GM23338 (cell line): ENCODE results near the gene GPAM. TPM values are rescaled to one million over a fixed set of nuclear protein-coding genes. Genes with fewer than 3 reads are reported as not detected.

Source experiments
- ATAC-seq: fragments of 200-7000 bp; cut with Tn5 transposase; 3 replicates; pipeline ENCODE4 v1.9.1; 2020
- DNase-seq: peaks from one replicate; pipeline ENCODE4 v3.0.0-alpha.2; 2015; ENCODE audit warnings: low spot score
- H2AFZ ChIP-seq: fragments of 200-600 bp; sonication (generic); 2 replicates; pipeline ENCODE4 v1.8.0; 2016; ENCODE audit warnings: antibody characterized with exemption, mild to moderate bottlenecking, moderate library complexity
- H3F3A ChIP-seq: fragments of 200-600 bp; sonication (generic); replicated peaks from 2 replicates; pipeline ENCODE4 v1.8.0; 2017; ENCODE audit warnings: antibody characterized with exemption, mixed run types, low read depth
- H3K27ac ChIP-seq: fragments of 200-600 bp; sonication (generic); 2 replicates; pipeline ENCODE4 v1.6.1; 2016; ENCODE audit warnings: low read depth
- H3K27me3 ChIP-seq: fragments of 200-600 bp; sonication (generic); 2 replicates; pipeline ENCODE4 v1.8.0; 2016; ENCODE audit warnings: mild to moderate bottlenecking, mixed run types, moderate library complexity; ENCODE audit not compliant: insufficient read depth
- H3K36me3 ChIP-seq: fragments of 200-600 bp; sonication (generic); 2 replicates; pipeline ENCODE4 v1.8.0; 2016; ENCODE audit warnings: mild to moderate bottlenecking; ENCODE audit not compliant: insufficient read depth
- H3K4me1 ChIP-seq: fragments of 200-600 bp; sonication (generic); 2 replicates; pipeline ENCODE4 v1.8.0; 2016; ENCODE audit warnings: mild to moderate bottlenecking, moderate library complexity; ENCODE audit not compliant: insufficient read depth
- H3K4me2 ChIP-seq: fragments of 200-600 bp; sonication (generic); 2 replicates; pipeline ENCODE4 v1.7.1; 2017; ENCODE audit warnings: mixed run types
- H3K4me3 ChIP-seq: fragments of 200-600 bp; sonication (generic); 2 replicates; pipeline ENCODE4 v1.6.1; 2016; ENCODE audit warnings: mixed run types
- H3K79me2 ChIP-seq: fragments of 200-600 bp; sonication (generic); replicated peaks from 2 replicates; pipeline ENCODE4 v1.8.0; 2017; ENCODE audit warnings: mild to moderate bottlenecking; ENCODE audit not compliant: insufficient read depth
- H3K9me2 ChIP-seq: fragments of 200-600 bp; sonication (generic); 2 replicates; pipeline ENCODE4 v1.8.0; 2017; ENCODE audit not compliant: insufficient read depth
- H4K20me1 ChIP-seq: fragments of 200-600 bp; sonication (generic); replicated peaks from 2 replicates; pipeline ENCODE4 v1.8.0; 2017; ENCODE audit warnings: mild to moderate bottlenecking; ENCODE audit not compliant: insufficient read depth
- H3K27ac Mint-ChIP-seq: 2 replicates; pipeline ENCODE4 v1.8.0; 2020; ENCODE audit warnings: inconsistent platforms, mild to moderate bottlenecking, moderate library complexity, mixed read lengths
- H3K27me3 Mint-ChIP-seq: 3 replicates; pipeline ENCODE4 v1.8.0; 2022; ENCODE audit warnings: low read depth, mild to moderate bottlenecking, moderate library complexity, mixed read lengths, inconsistent platforms; ENCODE audit not compliant: insufficient read depth, poor library complexity
- H3K36me3 Mint-ChIP-seq: 3 replicates; pipeline ENCODE4 v1.8.0; 2021; ENCODE audit warnings: low read depth, mild to moderate bottlenecking, inconsistent platforms, moderate library complexity, mixed read lengths
- H3K4me1 Mint-ChIP-seq: 3 replicates; pipeline ENCODE4 v1.8.0; 2020; ENCODE audit warnings: mild to moderate bottlenecking, inconsistent platforms, mixed read lengths
- H3K4me3 Mint-ChIP-seq: 3 replicates; pipeline ENCODE4 v1.8.0; 2021; ENCODE audit warnings: moderate library complexity, mild to moderate bottlenecking, inconsistent platforms, mixed read lengths
- H3K9me3 Mint-ChIP-seq: 3 replicates; pipeline ENCODE4 v1.8.0; 2020; ENCODE audit warnings: moderate library complexity, mild to moderate bottlenecking, inconsistent platforms, mixed read lengths
- ETS1 ChIP-seq: IDR thresholded peaks from 2 replicates; pipeline ENCODE4 v1.6.1; 2016; ENCODE audit warnings: antibody characterized with exemption
- EZH2phosphoT487 ChIP-seq: fragments of 200-600 bp; sonication (generic); IDR thresholded peaks from one replicate; pipeline ENCODE4 v1.8.1; 2018; ENCODE audit warnings: antibody characterized with exemption; ENCODE audit not compliant: unreplicated experiment
- JUNB ChIP-seq: IDR thresholded peaks from one replicate; pipeline ENCODE4 v1.6.1; 2016; ENCODE audit warnings: antibody characterized with exemption; ENCODE audit not compliant: unreplicated experiment
- NANOG ChIP-seq: IDR thresholded peaks from 2 replicates; pipeline ENCODE4 v1.6.1; 2016; ENCODE audit warnings: antibody characterized with exemption, borderline replicate concordance
- STAT1 ChIP-seq: IDR thresholded peaks from one replicate; pipeline ENCODE4 v1.6.1; 2016; ENCODE audit warnings: antibody characterized with exemption; ENCODE audit not compliant: unreplicated experiment
- ZNF114 ChIP-seq: fragments of 250-450 bp; sonication (Bioruptor Pico); IDR thresholded peaks from 2 replicates; pipeline ENCODE4 v1.5.0; 2020; ENCODE audit warnings: mild to moderate bottlenecking, moderate library complexity
- ZNF462 ChIP-seq: fragments of 250-450 bp; sonication (Bioruptor Pico); IDR thresholded peaks from 2 replicates; pipeline ENCODE4 v1.5.0; 2020; ENCODE audit warnings: mild to moderate bottlenecking, moderate library complexity
- polyA plus RNA-seq: library from polyadenylated mRNA; unstranded; fragments of >200 nt; fragmentation: Nextera tagmentation; extraction: Ambion mirVana; gene quantifications from 2 replicates; pipeline ENCODE4 v1.2.1, GENCODE V29; 2016
- total RNA-seq: library from RNA; depleted of rRNA; stranded (reverse); fragments of >200 nt; shearing (Covaris generic); gene quantifications from 2 replicates; pipeline ENCODE4 v1.2.3, GENCODE V29; 2014

The GPAM gene
- total and polyA plus RNA-seq, 2 experiments from 2014 or later, result 5.5 to 16.6 TPM

DNA sequence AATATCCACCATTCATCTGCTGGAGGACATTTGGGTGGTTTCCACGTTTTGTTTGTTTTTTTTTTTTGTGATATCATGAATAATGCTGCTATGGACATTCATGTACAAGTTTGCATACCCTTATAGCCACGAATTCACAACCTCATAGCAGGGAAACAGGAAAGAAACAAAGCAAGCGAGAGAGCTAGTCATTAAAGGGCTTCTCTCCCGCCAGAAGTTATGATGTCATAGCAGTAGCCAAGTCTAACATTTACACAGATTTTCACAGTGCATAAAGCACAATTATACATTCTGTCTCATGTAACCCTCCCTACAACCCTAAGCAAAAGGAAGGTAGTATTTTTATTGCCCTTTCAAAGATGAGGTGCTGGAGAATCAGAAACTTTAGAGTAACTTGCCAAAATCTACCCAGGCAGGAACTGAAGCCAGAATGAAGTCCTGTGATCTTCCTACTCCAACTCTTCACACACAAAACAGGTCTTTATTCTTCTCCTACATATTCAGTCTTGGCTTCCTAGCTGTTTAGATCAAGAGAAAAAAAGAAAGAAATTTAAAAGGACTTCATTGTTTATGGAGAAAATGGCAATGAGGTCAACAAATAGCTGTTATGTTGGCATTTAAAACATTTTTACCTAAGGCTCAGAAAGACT is 33.9 kb upstream of the GPAM start:
- Histone ChIP-seq H2AFZ (no peak overlapping the region), H3F3A (no peaks in the 10 kb centered on the region), H3K79me2 (no peaks in the 10 kb centered on the region), H3K4me1 (no peaks in the 10 kb centered on the region), H3K36me3 (no peaks in the 10 kb centered on the region), H3K27ac (no peak overlapping the region), H3K4me3 (no peak overlapping the region), H4K20me1 (no peaks in the 10 kb centered on the region), H3K9me2 (no peaks in the 10 kb centered on the region), H3K4me2 (no peak overlapping the region), H3K27me3 (no peaks in the 10 kb centered on the region)
- ATAC-seq (no peak), DNase-seq (no peak)
- H3K9me3 Mint-ChIP-seq, result peaks cover 5% of the 10 kb centered on the region; the same call in 1 of the 3 replicates
- H3K4me3 Mint-ChIP-seq, result no peak overlapping the region
- no peaks in the 10 kb centered on the region for H3K36me3 Mint-ChIP-seq
- H3K27ac Mint-ChIP-seq, result no peak overlapping the region
- TF ChIP-seq JUNB (no peak), EZH2phosphoT487 (no peak), ETS1 (no peak)
- H3K4me1 Mint-ChIP-seq, result peaks cover 23% of the 10 kb centered on the region
- no peaks in the 10 kb centered on the region for H3K27me3 Mint-ChIP-seq

GRCh38 chr10:112216966-112217365 is 33.4 kb upstream of the GPAM start:
- Histone ChIP-seq H2AFZ (no peak overlapping the region), H3K4me2 (no peak overlapping the region), H4K20me1 (no peaks in the 10 kb centered on the region), H3K9me2 (no peaks in the 10 kb centered on the region), H3K27ac (no peak overlapping the region), H3K27me3 (no peaks in the 10 kb centered on the region), H3K4me1 (no peaks in the 10 kb centered on the region), H3K4me3 (no peak overlapping the region), H3K79me2 (no peaks in the 10 kb centered on the region), H3F3A (no peaks in the 10 kb centered on the region), H3K36me3 (no peaks in the 10 kb centered on the region)
- no peak overlapping the region for H3K27ac Mint-ChIP-seq
- no peaks in the 10 kb centered on the region for H3K36me3 Mint-ChIP-seq
- peaks cover 5% of the 10 kb centered on the region; the same call in 1 of the 3 replicates for H3K9me3 Mint-ChIP-seq
- H3K27me3 Mint-ChIP-seq, result no peaks in the 10 kb centered on the region
- TF ChIP-seq STAT1 (no peak), ZNF462 (CRISPR knock-in tag) (no peak), EZH2phosphoT487 (no peak), NANOG (no peak), ZNF114 (CRISPR knock-in tag) (no peak)
- H3K4me1 Mint-ChIP-seq, result peaks cover 23% of the 10 kb centered on the region
- ATAC-seq (no peak), DNase-seq (no peak)
- H3K4me3 Mint-ChIP-seq, result no peak overlapping the region
